ENCODE data around the gene SPIC.

Gene SPIC

DNA sequence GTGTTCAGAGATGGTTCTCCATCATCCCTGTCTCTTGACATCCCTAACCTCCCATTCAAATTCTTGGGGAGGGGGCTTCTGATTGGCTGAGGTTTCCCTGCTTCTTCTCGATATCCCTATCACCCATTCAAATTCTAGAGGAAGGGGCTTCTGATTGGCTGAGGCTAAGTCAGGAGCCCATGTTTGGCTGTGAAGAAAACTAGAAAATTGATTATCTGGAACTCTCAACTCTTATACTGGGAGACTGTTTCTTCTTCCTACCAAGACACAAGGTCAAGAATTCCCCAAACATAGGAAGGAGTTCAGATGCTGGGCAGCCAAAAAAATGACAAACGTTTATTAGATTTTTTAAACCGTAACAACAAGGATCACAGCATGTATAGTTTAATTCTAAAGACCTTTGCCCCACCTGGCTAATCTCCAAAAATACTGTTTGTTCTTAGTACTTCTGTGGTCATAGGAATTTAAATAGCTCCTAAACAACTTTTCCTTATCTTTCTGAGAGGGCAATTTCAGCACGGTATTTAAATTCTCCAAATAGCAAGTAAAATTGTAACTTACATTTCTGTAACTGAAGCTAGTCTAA, 26.4 kb downstream of the SPIC start:
- H3K27ac ChIP-seq = no peak overlapping the region
- ChIA-PET POLR2A (ENCODE audit: low non-redundant PET) (no interaction called here), CTCF (no interaction called here)
- no peak for TF ChIP-seq CTCF (conservative IDR thresholded peaks at IDR 0.05; ENCODE audit: low read depth)
- DNase-seq (ENCODE audit: low spot score) = no peak

DNA sequence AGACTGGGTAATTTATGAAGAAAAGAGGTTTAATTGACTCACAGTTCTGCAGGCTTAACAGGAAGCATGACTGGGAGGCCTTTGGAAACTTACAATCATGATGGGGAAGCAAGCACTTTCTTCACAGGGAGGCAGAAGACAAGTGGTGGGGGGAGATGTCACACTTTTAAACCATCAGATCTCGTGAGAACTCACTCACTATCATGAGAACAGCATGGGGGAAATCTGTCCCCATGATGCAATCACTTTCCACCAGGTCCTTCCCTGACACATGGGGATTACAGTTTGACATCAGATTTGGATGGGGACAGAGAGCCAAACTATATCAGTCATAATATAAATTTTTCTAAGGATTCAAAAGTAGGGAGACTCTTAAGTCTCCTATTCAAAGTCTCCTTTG, 46.0 kb downstream of the SPIC start:
- ChIA-PET CTCF (no interaction called here), POLR2A (ENCODE audit: low non-redundant PET) (no interaction called here)
- TF ChIP-seq CTCF (conservative IDR thresholded peaks at IDR 0.05; ENCODE audit: low read depth) = no peak
- no peak overlapping the region for H3K27ac ChIP-seq
- no peak for DNase-seq (ENCODE audit: low spot score)

- no peak overlapping the region for H3K27ac ChIP-seq
- ChIA-PET CTCF (interaction anchor here (0.6 kb wide), 2 partner anchors 220 to 233 kb away, joined by 3 to 7 read pairs; no protein-coding TSS in a partner anchor), POLR2A (ENCODE audit: low non-redundant PET) (no interaction called here)
- no peak for DNase-seq (ENCODE audit: low spot score)
- TF ChIP-seq CTCF (conservative IDR thresholded peaks at IDR 0.05; ENCODE audit: low read depth) = no peak
Observed at GRCh38 chr12:101527682-101528081, 52.5 kb downstream of the SPIC start.

- no peak for DNase-seq (ENCODE audit: low spot score)
- no peak for TF ChIP-seq CTCF (conservative IDR thresholded peaks at IDR 0.05; ENCODE audit: low read depth)
- CTCF ChIA-PET = no interaction called here
- no peak overlapping the region for H3K27ac ChIP-seq
- POLR2A ChIA-PET (ENCODE audit: low non-redundant PET) = no interaction called here
Observed at GRCh38 chr12:101536069-101536674, 61.0 kb downstream of the SPIC start.
